DOHH2 (cell line): Measurements from ENCODE around the gene TTLL9.

Source experiments
- H3F3A ChIP-seq: fragments of 200-600 bp; sonication (generic), shearing (Covaris generic); 2 replicates; pipeline ENCODE4 v1.6.0; 2016; ENCODE audit warnings: antibody characterized with exemption, mild to moderate bottlenecking; ENCODE audit not compliant: control insufficient read depth, insufficient read depth
- H3K27ac ChIP-seq: fragments of 200-600 bp; sonication (generic); 2 replicates; pipeline ENCODE4 v1.5.1; 2014; ENCODE audit warnings: low read depth, mild to moderate bottlenecking, low read length, moderate library complexity
- H3K27me3 ChIP-seq: fragments of 200-600 bp; sonication (generic); 2 replicates; pipeline ENCODE4 v1.6.1; 2014; ENCODE audit warnings: mild to moderate bottlenecking, low read length, mixed read lengths; ENCODE audit not compliant: control insufficient read depth
- H3K36me3 ChIP-seq: fragments of 200-600 bp; sonication (generic); 2 replicates; pipeline ENCODE4 v1.6.1; 2014; ENCODE audit warnings: mild to moderate bottlenecking, low read length, moderate library complexity, mixed read lengths; ENCODE audit not compliant: control insufficient read depth
- H3K4me1 ChIP-seq: fragments of 200-600 bp; sonication (generic); 2 replicates; pipeline ENCODE4 v1.6.1; 2014; ENCODE audit warnings: mild to moderate bottlenecking, low read length, mixed read lengths; ENCODE audit not compliant: control insufficient read depth
- H3K4me2 ChIP-seq: fragments of 200-600 bp; sonication (generic); 2 replicates; pipeline ENCODE4 v1.6.0; 2014; ENCODE audit warnings: mild to moderate bottlenecking, low read length, moderate library complexity
- H3K4me3 ChIP-seq: fragments of 200-600 bp; sonication (generic); 2 replicates; pipeline ENCODE4 v1.5.1; 2014; ENCODE audit warnings: mild to moderate bottlenecking, low read length, mixed read lengths
- H3K79me2 ChIP-seq: fragments of 200-600 bp; sonication (generic); 2 replicates; pipeline ENCODE4 v1.6.1; 2014; ENCODE audit warnings: mild to moderate bottlenecking, low read length, mixed read lengths; ENCODE audit not compliant: control insufficient read depth
- H3K9me2 ChIP-seq: fragments of 200-600 bp; sonication (generic); replicated peaks from 2 replicates; pipeline ENCODE4 v1.6.1; 2014; ENCODE audit warnings: mild to moderate bottlenecking, low read length, mixed read lengths; ENCODE audit not compliant: control insufficient read depth
- H3K9me3 ChIP-seq: fragments of 200-600 bp; sonication (generic); 2 replicates; pipeline ENCODE4 v1.6.1; 2014; ENCODE audit warnings: antibody characterized with exemption, low read length, mixed read lengths; ENCODE audit not compliant: control insufficient read depth, insufficient read depth
- H4K20me1 ChIP-seq: fragments of 200-600 bp; sonication (generic); 2 replicates; pipeline ENCODE4 v1.6.0; 2014; ENCODE audit warnings: low read depth, mild to moderate bottlenecking, antibody characterized with exemption, low read length, moderate library complexity; ENCODE audit not compliant: control insufficient read depth, insufficient read depth
- EZH2phosphoT487 ChIP-seq: fragments of 200-600 bp; sonication (generic); IDR thresholded peaks from 2 replicates; pipeline ENCODE4 v1.6.1; 2017; ENCODE audit warnings: borderline replicate concordance, mild to moderate bottlenecking, antibody characterized with exemption, low read length, moderate library complexity, mixed read lengths
- TF ChIP-seq, protein P1 (sequence below): fragments of 200-600 bp; sonication (generic); IDR thresholded peaks from one replicate; pipeline ENCODE4 v1.5.1; 2014; ENCODE audit warnings: antibody characterized with exemption, mild to moderate bottlenecking, low read depth, low read length; ENCODE audit not compliant: poor library complexity, severe bottlenecking

The TTLL9 gene

DNA sequence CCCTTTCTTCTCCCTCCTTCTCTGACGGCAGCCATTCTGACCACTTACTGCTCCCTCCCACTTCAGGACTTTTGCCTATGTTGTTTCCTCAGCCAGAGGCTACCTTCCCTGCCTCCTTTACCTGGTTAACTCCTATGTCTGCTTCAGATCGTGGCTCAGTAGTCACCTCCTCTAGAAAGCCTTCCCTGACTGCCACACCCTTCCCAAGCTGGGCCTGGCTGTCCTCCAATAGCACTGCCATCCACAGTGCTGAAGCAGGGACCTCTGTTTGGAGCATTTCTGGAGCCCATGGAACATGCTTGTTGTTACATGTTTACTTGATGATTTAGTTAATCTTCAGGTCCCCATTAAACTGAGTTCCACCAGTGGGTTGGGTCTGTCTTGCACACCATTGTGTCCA lies 111.3 kb downstream of the TTLL9 start:
- H3K36me3 ChIP-seq: no peaks in the 10 kb centered on the region

DNA sequence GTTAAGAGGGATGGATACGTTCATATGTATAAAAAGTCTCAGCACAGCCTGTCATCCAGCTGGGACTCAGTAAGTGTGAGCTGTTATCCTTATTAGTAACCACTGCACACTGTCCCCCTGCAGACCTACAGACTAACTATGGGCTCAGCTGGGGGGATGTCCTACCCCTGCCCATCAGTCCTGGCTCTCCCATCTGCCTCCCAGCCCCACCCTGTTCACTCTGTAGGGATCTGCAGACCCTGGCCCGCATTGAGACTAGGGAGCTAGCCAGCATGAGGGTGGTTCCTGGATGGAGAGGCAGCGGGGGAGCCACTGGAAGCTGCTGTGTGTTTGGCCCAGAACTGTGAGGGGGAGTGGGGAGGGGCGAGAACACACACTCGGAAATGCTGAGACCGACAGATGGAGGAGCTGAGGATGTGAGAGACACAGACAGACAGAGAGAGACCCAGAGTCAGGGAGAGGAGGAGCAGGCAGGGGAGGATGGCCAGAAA lies 114.6 kb downstream of the TTLL9 start:
- Histone ChIP-seq H3K9me2 (no peaks in the 10 kb centered on the region), H3F3A (no peaks in the 10 kb centered on the region), H3K9me3 (no peaks in the 10 kb centered on the region), H3K4me2 (no peak overlapping the region), H3K27me3 (peaks cover 17% of the 10 kb centered on the region), H3K27ac (no peak overlapping the region), H3K36me3 (no peaks in the 10 kb centered on the region), H3K79me2 (no peaks in the 10 kb centered on the region), H3K4me1 (no peaks in the 10 kb centered on the region), H3K4me3 (no peak overlapping the region), H4K20me1 (no peaks in the 10 kb centered on the region)
- no peak for TF ChIP-seq EZH2phosphoT487
- TF ChIP-seq, protein P1, sequence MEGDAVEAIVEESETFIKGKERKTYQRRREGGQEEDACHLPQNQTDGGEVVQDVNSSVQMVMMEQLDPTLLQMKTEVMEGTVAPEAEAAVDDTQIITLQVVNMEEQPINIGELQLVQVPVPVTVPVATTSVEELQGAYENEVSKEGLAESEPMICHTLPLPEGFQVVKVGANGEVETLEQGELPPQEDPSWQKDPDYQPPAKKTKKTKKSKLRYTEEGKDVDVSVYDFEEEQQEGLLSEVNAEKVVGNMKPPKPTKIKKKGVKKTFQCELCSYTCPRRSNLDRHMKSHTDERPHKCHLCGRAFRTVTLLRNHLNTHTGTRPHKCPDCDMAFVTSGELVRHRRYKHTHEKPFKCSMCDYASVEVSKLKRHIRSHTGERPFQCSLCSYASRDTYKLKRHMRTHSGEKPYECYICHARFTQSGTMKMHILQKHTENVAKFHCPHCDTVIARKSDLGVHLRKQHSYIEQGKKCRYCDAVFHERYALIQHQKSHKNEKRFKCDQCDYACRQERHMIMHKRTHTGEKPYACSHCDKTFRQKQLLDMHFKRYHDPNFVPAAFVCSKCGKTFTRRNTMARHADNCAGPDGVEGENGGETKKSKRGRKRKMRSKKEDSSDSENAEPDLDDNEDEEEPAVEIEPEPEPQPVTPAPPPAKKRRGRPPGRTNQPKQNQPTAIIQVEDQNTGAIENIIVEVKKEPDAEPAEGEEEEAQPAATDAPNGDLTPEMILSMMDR: no peak

More for the DNA sequence above, 111.3 kb downstream of the TTLL9 start:
- no peaks in the 10 kb centered on the region for H3F3A ChIP-seq
- no peaks in the 10 kb centered on the region for H3K4me1 ChIP-seq
- H4K20me1 ChIP-seq: no peaks in the 10 kb centered on the region
- H3K4me2 ChIP-seq: no peak overlapping the region
- H3K27me3 ChIP-seq: peaks cover 17% of the 10 kb centered on the region
- no peaks in the 10 kb centered on the region for H3K79me2 ChIP-seq
- H3K9me2 ChIP-seq: no peaks in the 10 kb centered on the region
- TF ChIP-seq, protein P1: no peak
- no peak for TF ChIP-seq EZH2phosphoT487
- no peak overlapping the region for H3K4me3 ChIP-seq
- H3K9me3 ChIP-seq: no peaks in the 10 kb centered on the region
- H3K27ac ChIP-seq: no peak overlapping the region

DNA sequence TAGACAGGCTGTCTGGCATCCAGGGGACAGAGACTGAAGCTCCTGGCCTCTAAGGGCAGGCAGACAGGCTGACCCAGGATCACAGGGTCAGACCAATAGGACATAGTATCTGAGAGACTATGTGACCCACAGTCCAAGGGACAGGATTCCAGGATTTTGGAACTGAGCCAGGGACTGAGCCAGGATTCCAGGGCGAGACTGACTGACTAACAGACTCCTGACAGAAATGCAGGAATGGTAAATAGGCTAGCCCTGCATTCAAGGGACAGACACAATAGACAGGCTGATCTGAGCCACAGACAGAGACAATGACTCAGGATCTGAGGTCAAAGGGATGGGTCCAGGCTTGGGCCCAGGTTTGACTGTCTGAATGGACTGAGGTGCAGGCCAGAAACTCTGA lies 117.3 kb downstream of the TTLL9 start:
- H3K9me3 ChIP-seq: no peaks in the 10 kb centered on the region
- H3F3A ChIP-seq: no peaks in the 10 kb centered on the region
- no peak overlapping the region for H3K4me3 ChIP-seq
- H3K79me2 ChIP-seq: no peaks in the 10 kb centered on the region
- no peak for TF ChIP-seq EZH2phosphoT487
- TF ChIP-seq, protein P1: no peak
- no peaks in the 10 kb centered on the region for H4K20me1 ChIP-seq
- H3K9me2 ChIP-seq: no peaks in the 10 kb centered on the region
- H3K36me3 ChIP-seq: no peaks in the 10 kb centered on the region
- H3K27me3 ChIP-seq: peaks cover 15% of the 10 kb centered on the region
- H3K27ac ChIP-seq: no peak overlapping the region
- H3K4me1 ChIP-seq: no peaks in the 10 kb centered on the region
- no peak overlapping the region for H3K4me2 ChIP-seq
